Muscle of leg (tissue), 11 donors: ENCODE measurements around the gene TENT5C. TPM values are rescaled to one million over a fixed set of nuclear protein-coding genes. Genes with fewer than 3 reads are reported as not detected.

ENCODE experiments used
- DNase-seq: peaks from one replicate; pipeline ENCODE4 v3.0.0; 2013
- H3K27ac ChIP-seq: one replicate; pipeline ENCODE4 v1.5.1; 2013; ENCODE audit warnings: mild to moderate bottlenecking, low read length, control low read depth
- H3K27me3 ChIP-seq: one replicate; pipeline ENCODE4 v1.6.1; 2013; ENCODE audit warnings: low read length; ENCODE audit not compliant: control insufficient read depth, insufficient read depth
- H3K36me3 ChIP-seq: one replicate; pipeline ENCODE4 v1.6.1; 2013; ENCODE audit warnings: low read length; ENCODE audit not compliant: control insufficient read depth, insufficient read depth
- H3K4me1 ChIP-seq: one replicate; pipeline ENCODE4 v1.6.1; 2013; ENCODE audit warnings: low read length; ENCODE audit not compliant: control insufficient read depth, insufficient read depth
- H3K4me3 ChIP-seq: one replicate; pipeline ENCODE4 v1.5.1; 2013; ENCODE audit warnings: low read length, control low read depth
- H3K9me3 ChIP-seq: replicated peaks from 2 replicates; pipeline ENCODE4 v1.6.1; 2013; ENCODE audit warnings: low read depth, low read length; ENCODE audit not compliant: control insufficient read depth
- WGBS: methylation state at CpG from one replicate; pipeline ENCODE4 v1.1.5; 2013; ENCODE audit warnings: missing lambda C conversion rate; ENCODE audit not compliant: insufficient coverage; 5-methylcytosine and 5-hydroxymethylcytosine counted together
- polyA plus RNA-seq, 8 donors: library from polyadenylated mRNA; unstranded; fragments of 120-200 nt; gene quantifications; one replicate each; pipeline versions ENCODE4 v1.2.1 to v1.2.3, GENCODE V29; 2013; ENCODE audit warnings: inconsistent platforms in 1 of 8, low replicate concordance in 1 of 8; ENCODE audit not compliant: insufficient read length in 8 of 8, insufficient read depth in 1 of 8
- total RNA-seq: library from RNA; stranded (reverse); fragments of 120-200 nt; gene quantifications from one replicate; pipeline ENCODE4 v1.2.4, GENCODE V29; 2013

Gene TENT5C
- total and polyA plus RNA-seq, 9 donors = 1.9 to 6.6 (median 3.8) TPM

DNA sequence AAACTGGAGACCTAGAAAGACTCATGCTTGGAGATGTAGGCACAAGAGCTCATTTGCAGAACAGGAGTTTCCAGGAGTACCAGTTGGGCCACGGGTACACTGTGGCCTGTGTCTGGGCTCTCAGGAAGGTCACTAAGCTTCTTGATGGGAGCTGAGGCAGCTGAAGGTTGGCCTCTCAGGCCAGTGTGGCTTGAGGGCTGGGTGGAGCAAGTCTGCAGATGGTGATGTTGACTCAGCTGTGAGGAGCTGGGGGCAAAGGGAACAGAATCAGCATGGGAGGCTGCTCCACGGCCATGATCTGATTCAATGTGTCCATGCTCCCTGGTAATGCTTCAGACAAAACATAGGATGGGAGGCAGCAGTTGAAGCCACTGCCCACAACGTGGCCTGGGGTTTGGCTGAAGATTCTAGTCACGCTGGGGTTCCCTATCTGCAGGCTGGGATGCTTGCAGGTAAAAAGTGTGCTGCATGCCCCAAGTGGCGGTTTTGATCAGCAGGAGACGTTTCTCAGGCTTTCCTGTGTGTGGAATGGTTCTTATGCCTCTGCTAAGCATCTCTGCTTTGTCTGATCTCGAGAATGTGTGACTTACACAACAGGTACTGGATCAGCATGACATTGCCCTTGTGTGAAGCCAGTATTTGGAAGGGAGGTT is 15.4 kb upstream of the TENT5C start:
- Histone ChIP-seq H3K9me3 (no peaks in the 10 kb centered on the region), H3K27me3 (no peaks in the 10 kb centered on the region), H3K4me1 (no peaks in the 10 kb centered on the region), H3K27ac (no peak overlapping the region), H3K4me3 (no peak overlapping the region), H3K36me3 (no peaks in the 10 kb centered on the region)
- WGBS = 35% methylated on average over 7 of the region's 7 CpGs
- no peak for DNase-seq

GRCh38 chr1:117591252-117591651 is 14.6 kb upstream of the TENT5C start:
- H3K9me3 ChIP-seq = no peaks in the 10 kb centered on the region
- no peak overlapping the region for H3K27ac ChIP-seq
- no peak overlapping the region for H3K4me3 ChIP-seq
- no CpG with 5 or more reads among the region's 3 CpGs for WGBS
- DNase-seq = no peak
- H3K4me1 ChIP-seq = no peaks in the 10 kb centered on the region
- H3K36me3 ChIP-seq = no peaks in the 10 kb centered on the region
- no peaks in the 10 kb centered on the region for H3K27me3 ChIP-seq

DNA sequence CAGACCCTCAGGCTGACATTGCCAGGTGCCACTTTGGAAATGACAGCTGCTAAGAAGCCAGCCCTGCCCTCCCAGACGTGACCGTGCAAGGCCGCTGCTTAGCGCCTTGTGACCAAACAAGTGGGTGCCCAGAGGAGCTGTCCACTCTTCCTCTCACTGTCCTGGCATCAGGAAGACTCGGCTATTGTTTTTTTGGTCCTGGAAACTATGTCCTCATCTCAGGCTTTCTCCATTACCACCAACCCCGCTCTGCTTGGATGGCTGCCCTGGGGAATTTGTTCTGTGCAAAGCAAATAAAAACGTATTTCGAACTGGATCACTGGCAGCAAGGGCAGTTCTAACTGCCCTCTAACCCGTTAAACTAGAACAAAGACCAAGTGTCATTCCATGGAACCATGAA is 13.7 kb upstream of the TENT5C start:
- Histone ChIP-seq H3K9me3 (no peaks in the 10 kb centered on the region), H3K4me3 (no peak overlapping the region), H3K27me3 (no peaks in the 10 kb centered on the region), H3K36me3 (no peaks in the 10 kb centered on the region), H3K4me1 (no peaks in the 10 kb centered on the region), H3K27ac (no peak overlapping the region)
- DNase-seq = no peak
- WGBS = 78% methylated on average over 7 of the region's 9 CpGs

DNA sequence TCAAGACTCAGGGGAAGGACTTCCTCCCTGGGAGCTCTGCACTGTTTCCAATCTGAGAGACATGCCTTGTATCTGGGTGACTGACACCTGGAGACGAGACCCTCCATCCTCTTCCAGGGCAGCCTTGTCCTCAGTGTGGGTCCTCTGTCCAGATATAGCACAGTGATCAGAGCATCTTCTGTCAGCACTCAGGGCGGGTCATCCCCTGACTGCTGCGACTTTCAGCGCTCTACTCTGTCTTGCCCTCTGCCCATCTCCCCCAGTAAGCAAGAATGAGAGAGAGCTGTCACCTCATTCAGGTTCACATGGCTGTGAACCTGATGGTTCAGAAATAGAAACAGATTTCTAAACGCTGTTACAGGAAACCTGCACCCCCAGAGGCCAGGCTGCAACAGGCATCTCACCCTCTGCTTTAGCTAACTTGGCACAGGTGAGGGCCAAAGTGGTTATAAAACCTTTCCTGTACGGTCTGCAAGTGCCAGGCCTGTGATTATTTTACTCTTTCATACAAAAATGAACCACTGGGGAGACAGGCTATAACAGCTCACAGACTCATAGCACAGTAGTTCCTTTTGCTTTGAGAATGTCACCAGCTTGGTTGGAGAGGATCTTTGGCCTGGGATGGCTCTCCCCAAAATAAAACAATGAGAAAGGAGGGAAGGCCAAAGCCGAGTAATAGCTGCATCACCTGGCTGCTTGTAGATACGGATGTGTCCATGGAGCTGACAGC is 11.4 kb upstream of the TENT5C start:
- Histone ChIP-seq H3K9me3 (no peaks in the 10 kb centered on the region), H3K4me3 (no peak overlapping the region), H3K27ac (no peak overlapping the region), H3K27me3 (peaks cover 4% of the 10 kb centered on the region), H3K36me3 (no peaks in the 10 kb centered on the region), H3K4me1 (no peaks in the 10 kb centered on the region)
- WGBS = 60% methylated on average over 5 of the region's 8 CpGs
- DNase-seq = no peak

DNA sequence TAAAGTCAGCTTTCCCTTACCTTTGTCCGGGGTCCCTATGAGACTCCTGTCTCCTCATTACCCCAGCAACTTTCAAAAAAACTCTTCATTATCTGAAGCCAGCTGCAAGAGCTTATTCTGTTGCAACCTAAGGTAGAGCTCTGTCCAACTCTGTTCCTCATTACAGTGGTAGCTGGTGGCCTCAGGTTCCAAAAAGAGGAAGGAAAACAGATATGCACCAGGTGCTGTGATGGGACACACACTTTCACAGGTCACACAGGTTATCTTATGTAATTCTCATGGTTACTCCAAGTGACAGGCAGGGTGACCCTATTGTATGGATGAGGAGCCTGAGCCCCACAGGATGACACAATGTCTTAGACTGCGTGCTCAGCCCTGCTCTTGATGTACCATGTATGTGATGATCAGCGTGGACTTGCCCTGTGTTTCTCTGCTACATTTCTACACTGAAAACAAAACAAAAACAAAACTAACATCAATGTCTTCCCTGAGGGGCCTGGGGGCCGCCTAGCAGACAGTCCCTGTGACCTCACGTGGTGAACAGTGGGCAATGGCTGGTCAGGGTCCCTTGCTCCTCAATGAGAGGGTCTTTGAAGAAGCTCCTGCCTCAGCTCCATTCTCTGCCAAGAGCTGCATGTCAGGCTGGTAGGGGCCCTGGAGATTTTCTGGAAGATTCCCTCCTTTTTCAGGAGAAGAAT is 9.7 kb upstream of the TENT5C start:
- peaks cover 18% of the 10 kb centered on the region for H3K27me3 ChIP-seq
- 88% methylated on average over 3 of the region's 5 CpGs for WGBS
- H3K4me3 ChIP-seq = no peak overlapping the region
- no peaks in the 10 kb centered on the region for H3K9me3 ChIP-seq
- no peak for DNase-seq
- no peaks in the 10 kb centered on the region for H3K36me3 ChIP-seq
- H3K27ac ChIP-seq = no peak overlapping the region
- H3K4me1 ChIP-seq = no peaks in the 10 kb centered on the region

GRCh38 chr1:117598489-117598888 is 7.4 kb upstream of the TENT5C start:
- H3K27me3 ChIP-seq = peaks cover 22% of the 10 kb centered on the region
- H3K4me1 ChIP-seq = no peaks in the 10 kb centered on the region
- H3K27ac ChIP-seq = no peak overlapping the region
- H3K4me3 ChIP-seq = no peak overlapping the region
- H3K9me3 ChIP-seq = no peaks in the 10 kb centered on the region
- no peaks in the 10 kb centered on the region for H3K36me3 ChIP-seq
- no peak for DNase-seq
- 94% methylated on average over 2 of the region's 6 CpGs for WGBS

DNA sequence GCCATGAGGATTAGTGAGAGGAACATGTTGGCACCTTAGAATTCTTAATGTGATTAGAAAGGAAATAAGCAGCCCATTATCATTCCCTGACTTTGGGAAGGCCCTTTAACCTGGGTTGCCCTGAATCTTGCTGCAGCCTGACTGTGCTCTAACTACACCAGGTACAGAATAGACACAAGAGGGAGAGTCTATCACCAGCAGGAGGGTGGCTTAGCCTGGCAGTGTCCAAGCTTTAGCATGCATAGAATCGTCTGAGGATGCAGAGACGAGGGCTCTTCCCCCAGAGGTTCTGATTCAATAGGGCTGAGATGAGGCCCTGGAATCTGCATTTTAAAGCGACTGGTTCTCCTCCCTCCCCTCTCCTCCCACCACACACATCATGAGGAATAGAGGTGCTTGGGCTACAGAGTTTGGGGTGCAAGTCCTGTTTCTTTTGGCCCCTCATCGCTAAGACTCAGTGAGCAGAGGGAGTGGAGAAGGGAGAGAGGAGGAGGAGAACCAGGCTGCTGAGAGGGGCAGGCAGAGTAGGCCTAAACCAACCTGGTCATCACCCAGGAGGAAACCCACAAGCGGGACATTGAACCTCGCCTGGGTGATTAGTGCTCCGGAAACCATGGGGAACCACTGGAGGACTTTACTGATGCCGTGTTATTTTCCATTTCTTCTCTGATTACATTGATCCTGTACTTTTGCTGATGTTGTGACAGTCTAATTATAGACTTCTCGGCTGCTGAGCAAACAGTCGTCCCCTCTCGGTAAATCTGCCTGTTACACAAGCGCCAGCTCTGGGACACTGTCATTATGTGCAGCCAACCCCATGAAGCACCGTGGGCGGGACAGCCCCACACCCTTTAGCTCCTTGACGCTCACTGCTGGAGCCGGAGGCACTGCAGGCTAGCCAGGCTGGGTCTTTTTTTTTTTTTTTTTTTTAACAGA is 6.3 kb upstream of the TENT5C start:
- no peak overlapping the region for H3K4me3 ChIP-seq
- DNase-seq = no peak
- H3K27ac ChIP-seq = no peak overlapping the region
- H3K4me1 ChIP-seq = no peaks in the 10 kb centered on the region
- H3K36me3 ChIP-seq = no peaks in the 10 kb centered on the region
- WGBS = 97% methylated on average over 6 of the region's 16 CpGs
- H3K9me3 ChIP-seq = no peaks in the 10 kb centered on the region
- peaks cover 22% of the 10 kb centered on the region for H3K27me3 ChIP-seq

- peak; percentile 46 for DNase-seq
- H3K36me3 ChIP-seq = no peaks in the 10 kb centered on the region
- H3K9me3 ChIP-seq = no peaks in the 10 kb centered on the region
- no peak overlapping the region for H3K27ac ChIP-seq
- WGBS = 72% methylated on average over 5 of the region's 7 CpGs
- no peak overlapping the region for H3K4me3 ChIP-seq
- H3K27me3 ChIP-seq = peaks cover 26% of the 10 kb centered on the region
- peaks cover 5% of the 10 kb centered on the region for H3K4me1 ChIP-seq
These were observed 5.4 kb upstream of the TENT5C start for GRCh38 chr1:117600325-117600943.

DNA sequence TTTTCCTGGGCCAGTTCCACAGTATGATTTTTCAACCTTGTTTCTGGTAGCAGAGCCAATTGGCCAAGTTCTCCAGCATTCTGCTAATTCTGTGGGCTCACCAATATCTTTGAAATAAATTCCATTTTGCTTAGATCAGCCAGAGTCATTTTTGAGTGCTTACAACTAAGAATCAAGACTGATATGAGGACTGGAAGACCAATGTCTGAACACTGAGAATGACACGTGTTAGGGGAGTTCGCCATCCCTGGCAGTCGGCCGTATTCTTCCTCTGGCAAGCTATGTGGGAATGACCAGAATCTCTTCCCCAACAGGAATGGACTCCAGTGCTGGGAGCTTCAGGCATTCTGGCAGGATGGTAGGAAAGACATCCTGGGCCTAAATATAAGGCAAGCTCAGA is 4.9 kb upstream of the TENT5C start:
- Histone ChIP-seq H3K27ac (no peak overlapping the region), H3K9me3 (no peaks in the 10 kb centered on the region), H3K4me3 (no peak overlapping the region)

More for the DNA sequence above, 4.9 kb upstream of the TENT5C start:
- Histone ChIP-seq H3K36me3 (no peaks in the 10 kb centered on the region), H3K27me3 (peaks cover 29% of the 10 kb centered on the region), H3K4me1 (peaks cover 6% of the 10 kb centered on the region)
- no CpG with 5 or more reads among the region's 4 CpGs for WGBS
- DNase-seq = no peak
